ENCODE results near the gene EBF3. TPM values are rescaled to one million over a fixed set of nuclear protein-coding genes. Genes with fewer than 3 reads are reported as not detected.

The EBF3 gene
- total RNA-seq, 1 experiment from 2014 or later: not detected

- no peak overlapping the region for H3K27ac Mint-ChIP-seq (ENCODE audit: unreplicated experiment)
- BruUV-seq (replicated peaks): no TSS peak
- no peaks in the 10 kb centered on the region for H3K4me1 Mint-ChIP-seq (ENCODE audit: low read depth, unreplicated experiment)
- no peak for DNase-seq
- no peak for TF ChIP-seq CTCF (IDR thresholded peaks at IDR 0.05; ENCODE audit: unreplicated experiment)
- CTCF ChIA-PET: interaction anchor here (0.6 kb wide), 1 partner anchor 1195 kb away, joined by 3 read pairs; no protein-coding TSS in a partner anchor
- no peaks in the 10 kb centered on the region for H3K27me3 Mint-ChIP-seq (ENCODE audit: unreplicated experiment)
- no peaks in the 10 kb centered on the region for H3K9me3 Mint-ChIP-seq (ENCODE audit: low read depth, unreplicated experiment)
- peaks cover 5% of the 10 kb centered on the region for H3K36me3 Mint-ChIP-seq (ENCODE audit: insufficient read depth, unreplicated experiment)
- H3K4me3 Mint-ChIP-seq (ENCODE audit: low read depth, unreplicated experiment): no peak overlapping the region
- intact Hi-C loops (cut with micrococcal nuclease; ENCODE audit: unreplicated experiment): no loop called here
Measured at GRCh38 chr10:129916506-129916995, 47.5 kb downstream of the EBF3 start.

GRCh38 chr10:129915526-129916378 is 48.3 kb downstream of the EBF3 start:
- BruUV-seq (replicated peaks): no TSS peak
- DNase-seq: no peak
- no peaks in the 10 kb centered on the region for H3K27me3 Mint-ChIP-seq (ENCODE audit: unreplicated experiment)
- intact Hi-C loops (cut with micrococcal nuclease; ENCODE audit: unreplicated experiment): no loop called here
- H3K9me3 Mint-ChIP-seq (ENCODE audit: low read depth, unreplicated experiment): no peaks in the 10 kb centered on the region
- no peak overlapping the region for H3K4me3 Mint-ChIP-seq (ENCODE audit: low read depth, unreplicated experiment)
- no peak overlapping the region for H3K27ac Mint-ChIP-seq (ENCODE audit: unreplicated experiment)
- H3K4me1 Mint-ChIP-seq (ENCODE audit: low read depth, unreplicated experiment): no peaks in the 10 kb centered on the region
- peaks cover 5% of the 10 kb centered on the region for H3K36me3 Mint-ChIP-seq (ENCODE audit: insufficient read depth, unreplicated experiment)
- no peak for TF ChIP-seq CTCF (IDR thresholded peaks at IDR 0.05; ENCODE audit: unreplicated experiment)
- CTCF ChIA-PET: no interaction called here

GRCh38 chr10:129914960-129915359 is 49.1 kb downstream of the EBF3 start:
- Mint-ChIP-seq H3K27me3 (ENCODE audit: unreplicated experiment) (no peaks in the 10 kb centered on the region), H3K4me1 (ENCODE audit: low read depth, unreplicated experiment) (no peaks in the 10 kb centered on the region), H3K9me3 (ENCODE audit: low read depth, unreplicated experiment) (no peaks in the 10 kb centered on the region), H3K36me3 (ENCODE audit: insufficient read depth, unreplicated experiment) (peaks cover 5% of the 10 kb centered on the region), H3K4me3 (ENCODE audit: low read depth, unreplicated experiment) (no peak overlapping the region), H3K27ac (ENCODE audit: unreplicated experiment) (no peak overlapping the region)
- CTCF ChIA-PET: no interaction called here
- intact Hi-C loops (cut with micrococcal nuclease; ENCODE audit: unreplicated experiment): no loop called here
- no peak for DNase-seq
- no TSS peak for BruUV-seq (replicated peaks)
- no peak for TF ChIP-seq CTCF (IDR thresholded peaks at IDR 0.05; ENCODE audit: unreplicated experiment)

GRCh38 chr10:129914153-129914855 is 49.8 kb downstream of the EBF3 start:
- Mint-ChIP-seq H3K27ac (ENCODE audit: unreplicated experiment) (no peak overlapping the region), H3K4me3 (ENCODE audit: low read depth, unreplicated experiment) (no peak overlapping the region), H3K9me3 (ENCODE audit: low read depth, unreplicated experiment) (no peaks in the 10 kb centered on the region), H3K27me3 (ENCODE audit: unreplicated experiment) (no peaks in the 10 kb centered on the region), H3K36me3 (ENCODE audit: insufficient read depth, unreplicated experiment) (peaks cover 5% of the 10 kb centered on the region), H3K4me1 (ENCODE audit: low read depth, unreplicated experiment) (no peaks in the 10 kb centered on the region)
- BruUV-seq (replicated peaks): no TSS peak
- CTCF ChIA-PET: no interaction called here
- no peak for DNase-seq
- TF ChIP-seq CTCF (IDR thresholded peaks at IDR 0.05; ENCODE audit: unreplicated experiment): no peak
- intact Hi-C loops (cut with micrococcal nuclease; ENCODE audit: unreplicated experiment): no loop called here

Measured in Calu3 (cell line).